ENCODE data around the gene WDR19.

DNA sequence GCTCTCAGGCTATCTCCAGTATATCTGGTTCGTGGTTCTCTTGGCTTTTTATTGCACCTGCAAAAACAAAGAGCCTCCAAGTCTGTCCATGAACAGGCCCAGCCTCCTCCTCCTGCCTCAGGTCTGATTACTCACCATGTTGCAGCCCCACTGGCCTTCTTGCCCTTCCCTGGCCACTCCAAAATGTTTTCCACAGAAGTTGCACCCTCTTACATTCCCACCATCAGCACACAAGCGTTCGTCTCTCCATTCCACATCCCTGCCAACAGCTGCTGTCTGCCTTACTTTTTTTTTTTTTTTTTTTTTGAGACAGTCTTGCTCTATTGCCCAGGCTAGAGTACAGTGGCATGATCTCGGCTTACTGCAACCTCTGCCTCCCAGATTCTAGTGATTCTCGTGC, 97.1 kb downstream of the WDR19 start:
- TF ChIP-seq POLR2AphosphoS5 (IDR thresholded peaks at IDR 0.05; ENCODE audit: low read depth, low read length) = no peak
- no peak for TF ChIP-seq POLR2A (IDR thresholded peaks at IDR 0.05; ENCODE audit: low read depth, low read length)
- TF ChIP-seq SPI1 (IDR thresholded peaks at IDR 0.05; ENCODE audit: low read depth, low read length) = no peak
- no peak for TF ChIP-seq TAF1 (IDR thresholded peaks at IDR 0.05; ENCODE audit: low read depth, low read length)
- no peak for TF ChIP-seq POU2F2 (IDR thresholded peaks at IDR 0.05; ENCODE audit: low read depth, low read length)
- no peak for TF ChIP-seq PAX5 (IDR thresholded peaks at IDR 0.05; ENCODE audit: insufficient read depth, low read length, severe bottlenecking)
